Neutrophil (primary cell): ENCODE data around the gene KLRC4.
"Not testable (repeated sequence)": the region's sequence is repeated elsewhere in the genome, so short reads cannot be mapped to it uniquely, and the experiment has no call there.

ENCODE experiments used
- H3K27ac ChIP-seq: fragments of 200-600 bp; sonication (generic); 2 replicates; pipeline ENCODE4 v1.5.1; 2016; ENCODE audit warnings: mild to moderate bottlenecking, moderate library complexity
- H3K27me3 ChIP-seq: fragments of 200-600 bp; sonication (generic); 2 replicates; pipeline ENCODE4 v1.6.0; 2016; ENCODE audit warnings: mild to moderate bottlenecking
- H3K36me3 ChIP-seq: fragments of 200-600 bp; sonication (generic); 2 replicates; pipeline ENCODE4 v1.5.1; 2017
- H3K4me1 ChIP-seq, 2 experiments: fragments of 200-600 bp in 1 of 2; sonication (generic) in 1 of 2; 1 replicate in 1 of 2; 2 replicates in 1 of 2; pipeline versions ENCODE4 v1.5.1 to v1.6.1; 2013 to 2016; ENCODE audit warnings: low read depth in 1 of 2, low read length in 1 of 2, mild to moderate bottlenecking in 1 of 2, moderate library complexity in 1 of 2; ENCODE audit not compliant: control insufficient read depth in 1 of 2, insufficient read depth in 1 of 2
- H3K4me3 ChIP-seq, 2 experiments: fragments of 200-600 bp in 1 of 2; sonication (generic) in 1 of 2; 1 replicate in 1 of 2; 2 replicates in 1 of 2; pipeline ENCODE4 v1.5.1; 2013 to 2016; ENCODE audit warnings: low read depth in 1 of 2, low read length in 1 of 2, mild to moderate bottlenecking in 1 of 2, moderate library complexity in 1 of 2
- H3K9me3 ChIP-seq: fragments of 200-600 bp; sonication (generic); 2 replicates; pipeline ENCODE4 v1.5.1; 2016
- CTCF ChIP-seq: fragments of 200-600 bp; sonication (generic); IDR thresholded peaks from 2 replicates; pipeline ENCODE4 v1.5.1; 2016; ENCODE audit warnings: antibody characterized with exemption

The KLRC4 gene

GRCh38 chr12:10453156-10453555, 43.6 kb upstream of the KLRC4 start, which contains the start of gene KLRC1:
KLRC1 (minus strand) TSS chr12:10453377; CDS start chr12:10451156, 2,221 bp downstream.
- H3K27ac ChIP-seq, result no peak within 1 kb of the TSS
- no peak for TF ChIP-seq CTCF
- H3K36me3 ChIP-seq, result no peaks in the 10 kb centered on the region
- H3K27me3 ChIP-seq, result peaks cover 3% of the 10 kb centered on the region
- peaks cover 8% of the 10 kb centered on the region for H3K9me3 ChIP-seq
- H3K4me3 ChIP-seq, result no peak within 1 kb of the TSS
- H3K4me1 ChIP-seq, result no peaks in the 10 kb centered on the region

GRCh38 chr12:10448236-10448635, 38.7 kb upstream of the KLRC4 start:
- H3K27me3 ChIP-seq, result peaks cover 3% of the 10 kb centered on the region
- TF ChIP-seq CTCF, result no peak
- no peaks in the 10 kb centered on the region for H3K36me3 ChIP-seq
- H3K27ac ChIP-seq, result no peak overlapping the region
- H3K9me3 ChIP-seq, result no peaks in the 10 kb centered on the region
- H3K4me1 ChIP-seq, result no peaks in the 10 kb centered on the region
- H3K4me3 ChIP-seq, result no peak overlapping the region

GRCh38 chr12:10446052-10446451, 36.5 kb upstream of the KLRC4 start:
- H3K4me1 ChIP-seq, H3K4me3 ChIP-seq, H3K27me3 ChIP-seq, H3K27ac ChIP-seq, H3K36me3 ChIP-seq, H3K9me3 ChIP-seq: not testable (repeated sequence)

GRCh38 chr12:10441144-10441543, 31.6 kb upstream of the KLRC4 start:
- H3K4me1 ChIP-seq, H3K27me3 ChIP-seq, H3K9me3 ChIP-seq, H3K36me3 ChIP-seq, H3K27ac ChIP-seq, H3K4me3 ChIP-seq: not testable (repeated sequence)

- H3K4me3 ChIP-seq, H3K9me3 ChIP-seq, H3K4me1 ChIP-seq, H3K27ac ChIP-seq, H3K36me3 ChIP-seq: not testable (repeated sequence)
- H3K27me3 ChIP-seq, result peaks cover 14% of the 10 kb centered on the region
These were observed 30.2 kb upstream of the KLRC4 start for GRCh38 chr12:10439608-10440274.

- not testable (repeated sequence) for H3K27ac ChIP-seq, H3K4me3 ChIP-seq, H3K36me3 ChIP-seq, H3K9me3 ChIP-seq, H3K4me1 ChIP-seq
- H3K27me3 ChIP-seq, result peaks cover 14% of the 10 kb centered on the region
These were observed 28.0 kb upstream of the KLRC4 start for GRCh38 chr12:10437601-10438000.

- H3K9me3 ChIP-seq, H3K4me1 ChIP-seq, H3K4me3 ChIP-seq, H3K36me3 ChIP-seq, H3K27ac ChIP-seq: not testable (repeated sequence)
- H3K27me3 ChIP-seq, result peaks cover 14% of the 10 kb centered on the region
These were observed 26.3 kb upstream of the KLRC4 start, which contains the start of gene KLRC2 for GRCh38 chr12:10435816-10436215. KLRC2 (minus strand) TSS chr12:10436010; CDS start chr12:10435986, 24 bp downstream.

GRCh38 chr12:10430623-10431022, 21.1 kb upstream of the KLRC4 start:
- not testable (repeated sequence) for H3K4me3 ChIP-seq, H3K27ac ChIP-seq, H3K9me3 ChIP-seq, H3K36me3 ChIP-seq, H3K4me1 ChIP-seq
- H3K27me3 ChIP-seq, result peaks cover 16% of the 10 kb centered on the region

GRCh38 chr12:10425938-10426337, 16.4 kb upstream of the KLRC4 start:
- H3K36me3 ChIP-seq, H3K9me3 ChIP-seq, H3K4me3 ChIP-seq, H3K27ac ChIP-seq, H3K4me1 ChIP-seq: not testable (repeated sequence)
- peaks cover 11% of the 10 kb centered on the region for H3K27me3 ChIP-seq

GRCh38 chr12:10424260-10424899, 14.8 kb upstream of the KLRC4 start:
- H3K36me3 ChIP-seq, H3K4me3 ChIP-seq, H3K4me1 ChIP-seq, H3K9me3 ChIP-seq, H3K27ac ChIP-seq: not testable (repeated sequence)
- H3K27me3 ChIP-seq, result peaks cover 14% of the 10 kb centered on the region

- H3K4me3 ChIP-seq, H3K4me1 ChIP-seq, H3K27ac ChIP-seq, H3K36me3 ChIP-seq, H3K9me3 ChIP-seq: not testable (repeated sequence)
- peaks cover 15% of the 10 kb centered on the region for H3K27me3 ChIP-seq
These were observed 12.6 kb upstream of the KLRC4 start for GRCh38 chr12:10422159-10422558.

- H3K36me3 ChIP-seq, H3K4me1 ChIP-seq, H3K27ac ChIP-seq, H3K4me3 ChIP-seq, H3K9me3 ChIP-seq: not testable (repeated sequence)
- peaks cover 21% of the 10 kb centered on the region for H3K27me3 ChIP-seq
These were observed 10.8 kb upstream of the KLRC4 start, which contains the start of gene KLRC3 for GRCh38 chr12:10420334-10420733. KLRC3 (minus strand) TSS chr12:10420595; CDS start chr12:10420550, 45 bp downstream.
